ENCODE results near the gene NSG1. TPM values are rescaled to one million over a fixed set of nuclear protein-coding genes. Genes with fewer than 3 reads are reported as not detected.

NSG1 gene
- polyA plus RNA-seq, 1 of the 3 experiments (the other 2 are of a cell fraction) = 11.4 TPM

DNA sequence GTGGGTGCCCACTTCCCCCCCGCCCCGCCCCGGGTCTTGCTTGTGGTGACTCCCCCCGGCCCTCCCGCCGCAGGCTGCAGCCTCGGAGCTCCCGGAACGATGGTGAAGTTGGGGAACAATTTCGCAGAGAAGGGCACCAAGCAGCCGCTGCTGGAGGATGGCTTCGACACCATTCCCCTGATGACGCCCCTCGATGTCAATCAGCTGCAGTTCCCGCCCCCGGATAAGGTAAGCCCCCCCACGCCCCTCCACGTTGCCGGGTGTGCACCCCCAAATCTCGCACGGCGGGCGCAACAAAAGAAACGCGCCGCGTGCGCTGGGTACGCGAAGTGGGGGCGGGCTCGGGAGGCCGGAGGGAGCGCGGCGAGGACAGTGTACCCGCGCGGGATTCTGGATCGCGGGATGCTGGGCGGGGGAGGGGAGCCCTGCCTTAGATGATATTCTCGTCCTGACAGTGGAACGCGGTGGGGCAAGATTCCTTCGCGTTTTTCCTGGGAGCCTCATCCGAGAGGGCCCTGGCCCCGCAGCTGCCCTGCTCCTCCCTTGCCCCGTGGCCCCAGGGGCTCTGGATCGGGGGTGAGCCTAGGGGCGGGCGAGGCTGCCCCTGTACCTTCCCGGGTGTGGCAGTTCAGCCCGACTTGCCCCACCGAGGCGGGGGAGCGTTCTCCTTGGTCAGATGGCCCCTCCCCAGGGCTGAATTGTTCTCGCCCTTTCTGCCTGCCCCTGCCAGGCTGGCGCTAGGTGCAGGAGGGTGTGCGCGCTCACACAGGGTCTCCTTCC is 819 bp downstream of the NSG1 start:
- peak overlapping the region; percentile 98 for H3K4me2 ChIP-seq
- H3K9ac ChIP-seq = no peak overlapping the region
- TF ChIP-seq, protein P1, sequence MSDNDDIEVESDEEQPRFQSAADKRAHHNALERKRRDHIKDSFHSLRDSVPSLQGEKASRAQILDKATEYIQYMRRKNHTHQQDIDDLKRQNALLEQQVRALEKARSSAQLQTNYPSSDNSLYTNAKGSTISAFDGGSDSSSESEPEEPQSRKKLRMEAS (IDR thresholded peaks at IDR 0.05; ENCODE audit: low read depth) = no peak
- TF ChIP-seq, protein P2, sequence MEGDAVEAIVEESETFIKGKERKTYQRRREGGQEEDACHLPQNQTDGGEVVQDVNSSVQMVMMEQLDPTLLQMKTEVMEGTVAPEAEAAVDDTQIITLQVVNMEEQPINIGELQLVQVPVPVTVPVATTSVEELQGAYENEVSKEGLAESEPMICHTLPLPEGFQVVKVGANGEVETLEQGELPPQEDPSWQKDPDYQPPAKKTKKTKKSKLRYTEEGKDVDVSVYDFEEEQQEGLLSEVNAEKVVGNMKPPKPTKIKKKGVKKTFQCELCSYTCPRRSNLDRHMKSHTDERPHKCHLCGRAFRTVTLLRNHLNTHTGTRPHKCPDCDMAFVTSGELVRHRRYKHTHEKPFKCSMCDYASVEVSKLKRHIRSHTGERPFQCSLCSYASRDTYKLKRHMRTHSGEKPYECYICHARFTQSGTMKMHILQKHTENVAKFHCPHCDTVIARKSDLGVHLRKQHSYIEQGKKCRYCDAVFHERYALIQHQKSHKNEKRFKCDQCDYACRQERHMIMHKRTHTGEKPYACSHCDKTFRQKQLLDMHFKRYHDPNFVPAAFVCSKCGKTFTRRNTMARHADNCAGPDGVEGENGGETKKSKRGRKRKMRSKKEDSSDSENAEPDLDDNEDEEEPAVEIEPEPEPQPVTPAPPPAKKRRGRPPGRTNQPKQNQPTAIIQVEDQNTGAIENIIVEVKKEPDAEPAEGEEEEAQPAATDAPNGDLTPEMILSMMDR (IDR thresholded peaks at IDR 0.05) = no peak
- TF ChIP-seq NRF1 (IDR thresholded peaks at IDR 0.05; ENCODE audit: low read depth, low read length) (no peak), USF2 (IDR thresholded peaks at IDR 0.05; ENCODE audit: borderline replicate concordance, low read depth, low read length) (no peak), CHD2 (IDR thresholded peaks at IDR 0.05; ENCODE audit: low read length, partially characterized antibody) (no peak), TEAD4 (IDR thresholded peaks at IDR 0.05; ENCODE audit: borderline replicate concordance, insufficient read depth) (no peak), RXRA (IDR thresholded peaks at IDR 0.05; ENCODE audit: borderline replicate concordance, low read depth) (no peak), EP300 (IDR thresholded peaks at IDR 0.05; ENCODE audit: borderline replicate concordance in 1 of 2, low read depth in 1 of 2, low read length in 1 of 2) (no peak), GATA2 (CRISPR knock-in tag; IDR thresholded peaks at IDR 0.05) (no peak), SIN3A (IDR thresholded peaks at IDR 0.05; ENCODE audit: borderline replicate concordance, low read depth, low read length) (no peak), FOXJ3 (CRISPR knock-in tag; IDR thresholded peaks at IDR 0.05) (no peak), ZBTB33 (IDR thresholded peaks at IDR 0.05; ENCODE audit: borderline replicate concordance, low read depth) (no peak), EZH2phosphoT487 (IDR thresholded peaks at IDR 0.05; ENCODE audit: borderline replicate concordance, low read depth) (no peak), RFX5 (IDR thresholded peaks at IDR 0.05; ENCODE audit: low read length) (no peak), USF1 (IDR thresholded peaks at IDR 0.05; ENCODE audit: borderline replicate concordance, low read depth) (no peak), RAD21 (IDR thresholded peaks at IDR 0.05; ENCODE audit: low read length) (no peak), MXI1 (IDR thresholded peaks at IDR 0.05; ENCODE audit: low read depth, low read length) (no peak)
- TF ChIP-seq, protein P3, sequence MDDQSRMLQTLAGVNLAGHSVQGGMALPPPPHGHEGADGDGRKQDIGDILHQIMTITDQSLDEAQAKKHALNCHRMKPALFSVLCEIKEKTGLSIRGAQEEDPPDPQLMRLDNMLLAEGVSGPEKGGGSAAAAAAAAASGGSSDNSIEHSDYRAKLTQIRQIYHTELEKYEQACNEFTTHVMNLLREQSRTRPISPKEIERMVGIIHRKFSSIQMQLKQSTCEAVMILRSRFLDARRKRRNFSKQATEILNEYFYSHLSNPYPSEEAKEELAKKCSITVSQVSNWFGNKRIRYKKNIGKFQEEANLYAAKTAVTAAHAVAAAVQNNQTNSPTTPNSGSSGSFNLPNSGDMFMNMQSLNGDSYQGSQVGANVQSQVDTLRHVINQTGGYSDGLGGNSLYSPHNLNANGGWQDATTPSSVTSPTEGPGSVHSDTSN (IDR thresholded peaks at IDR 0.05) = no peak
- H3K9me3 ChIP-seq = no peaks in the 10 kb centered on the region
- H3K4me3 ChIP-seq (ENCODE audit: low read depth in 2 of 2, low read length in 1 of 2) = peak overlapping the region; percentile 56 to 70
- H4K20me1 ChIP-seq (ENCODE audit: insufficient read depth) = no peaks in the 10 kb centered on the region
- WGBS (ENCODE audit: low lambda C conversion rate) = 30% methylated on average over 27 of the region's 62 CpGs
- peaks cover 5% of the 10 kb centered on the region for H3K27me3 ChIP-seq (ENCODE audit: insufficient read depth)
- no peaks in the 10 kb centered on the region for H3K36me3 ChIP-seq (replicated peaks in 1 of 2; ENCODE audit: control insufficient read depth in 1 of 2, insufficient read depth in 2 of 2, low read length in 1 of 2)
- H3K9me2 ChIP-seq = no peaks in the 10 kb centered on the region
- H2AFZ ChIP-seq (ENCODE audit: low read depth) = no peak overlapping the region
- H3K79me2 ChIP-seq (ENCODE audit: insufficient read depth) = no peaks in the 10 kb centered on the region
- no peaks in the 10 kb centered on the region for H3F3A ChIP-seq (replicated peaks; ENCODE audit: insufficient read depth)
- peak; percentile 76 for DNase-seq
- no peak overlapping the region for H3K27ac ChIP-seq (ENCODE audit: low read depth in 2 of 2, low read length in 1 of 2)
- ChIA-PET CTCF (interaction anchor here (0.7 to 3.8 kb wide), 9 partner anchors 9 to 136 kb away, joined by 3 to 13 read pairs (median 3); no protein-coding TSS in a partner anchor), POLR2A (interaction anchor here (0.6 to 1.1 kb wide), 4 partner anchors 8 to 19 kb away, joined by 3 to 4 read pairs (median 3); no protein-coding TSS in a partner anchor)
- peaks cover 0 to 11% of the 10 kb centered on the region in 2 experiments; a peak in 1 of 4 replicates for H3K4me1 ChIP-seq (ENCODE audit: control insufficient read depth in 1 of 2, insufficient read depth in 2 of 2, low read depth in 1 of 2, low read length in 1 of 2)
